A549 (cell line): ENCODE measurements around the gene OR4D10.

Source experiments
- ATOH8 ChIP-seq: fragments of 250-450 bp; sonication (Bioruptor Pico); IDR thresholded peaks from 2 replicates; pipeline ENCODE4 v1.5.0; 2020; ENCODE audit warnings: low read depth, mild to moderate bottlenecking, moderate library complexity
- CHD4 ChIP-seq: fragments of 200-600 bp; sonication (generic); IDR thresholded peaks from 2 replicates; pipeline ENCODE4 v1.6.1; 2016; ENCODE audit warnings: antibody characterized with exemption, mild to moderate bottlenecking, borderline replicate concordance
- EP300 ChIP-seq, 2 experiments: fragments of >200 bp; sonication (Bioruptor Twin); formaldehyde crosslinking; IDR thresholded peaks; 2 replicates in 1 of 2; 3 replicates in 1 of 2; pipeline ENCODE4 v1.6.1; 2016 to 2017
- MYC ChIP-seq: IDR thresholded peaks from 2 replicates; pipeline ENCODE4 v1.6.1; 2012; ENCODE audit warnings: mild to moderate bottlenecking, inconsistent platforms, low read length, improper control_type of control experiment, borderline replicate concordance
- POLR2A ChIP-seq: IDR thresholded peaks from 2 replicates; pipeline ENCODE4 v1.6.1; 2012; ENCODE audit warnings: mild to moderate bottlenecking, low read length
- SMC3 ChIP-seq: fragments of >200 bp; sonication (Bioruptor Twin); formaldehyde crosslinking; IDR thresholded peaks from 3 replicates; pipeline ENCODE4 v1.6.1; 2018; ENCODE audit warnings: inconsistent platforms
- USF2 ChIP-seq: fragments of 450-650 bp; IDR thresholded peaks from 2 replicates; pipeline ENCODE4 v1.6.1; 2014; ENCODE audit warnings: antibody characterized with exemption
- TF ChIP-seq, protein P1 (sequence below): fragments of >200 bp; sonication (Bioruptor Twin); formaldehyde crosslinking; IDR thresholded peaks from 3 replicates; pipeline ENCODE4 v1.5.1; 2016
- TF ChIP-seq, protein P2 (sequence below): fragments of 200-600 bp; sonication (generic); IDR thresholded peaks from 2 replicates; pipeline ENCODE4 v1.6.1; 2016; ENCODE audit warnings: antibody characterized with exemption, mild to moderate bottlenecking, moderate library complexity
- TF ChIP-seq, protein P3 (sequence below): IDR thresholded peaks from 2 replicates; pipeline ENCODE4 v1.6.1; 2012

DNA sequence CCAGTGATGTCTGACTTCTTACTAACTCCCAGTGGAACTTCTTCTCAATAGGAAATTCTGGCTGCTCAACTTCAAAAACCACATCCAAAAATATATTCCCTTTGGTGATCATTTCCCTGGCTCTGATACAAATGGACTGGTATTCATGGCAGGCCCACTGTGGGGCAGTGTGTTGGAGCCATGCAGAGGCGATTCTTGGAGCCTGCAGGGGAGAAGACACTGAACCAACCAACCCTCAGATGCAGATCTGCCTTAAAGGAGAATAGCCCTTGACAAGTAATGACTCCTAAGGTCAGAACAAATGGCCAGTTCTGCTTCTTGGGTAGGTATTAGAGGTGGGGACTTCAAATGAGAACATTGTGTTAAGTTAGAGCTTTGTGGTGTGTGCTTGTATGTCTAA lies 50.4 kb downstream of the OR4D10 start:
- TF ChIP-seq USF2 (no peak), POLR2A (no peak), EP300 (IDR thresholded peaks at IDR 0.05) (no peak), CHD4 (no peak), SMC3 (no peak), ATOH8 (CRISPR knock-in tag) (no peak), MYC (no peak)
- TF ChIP-seq, protein P1, sequence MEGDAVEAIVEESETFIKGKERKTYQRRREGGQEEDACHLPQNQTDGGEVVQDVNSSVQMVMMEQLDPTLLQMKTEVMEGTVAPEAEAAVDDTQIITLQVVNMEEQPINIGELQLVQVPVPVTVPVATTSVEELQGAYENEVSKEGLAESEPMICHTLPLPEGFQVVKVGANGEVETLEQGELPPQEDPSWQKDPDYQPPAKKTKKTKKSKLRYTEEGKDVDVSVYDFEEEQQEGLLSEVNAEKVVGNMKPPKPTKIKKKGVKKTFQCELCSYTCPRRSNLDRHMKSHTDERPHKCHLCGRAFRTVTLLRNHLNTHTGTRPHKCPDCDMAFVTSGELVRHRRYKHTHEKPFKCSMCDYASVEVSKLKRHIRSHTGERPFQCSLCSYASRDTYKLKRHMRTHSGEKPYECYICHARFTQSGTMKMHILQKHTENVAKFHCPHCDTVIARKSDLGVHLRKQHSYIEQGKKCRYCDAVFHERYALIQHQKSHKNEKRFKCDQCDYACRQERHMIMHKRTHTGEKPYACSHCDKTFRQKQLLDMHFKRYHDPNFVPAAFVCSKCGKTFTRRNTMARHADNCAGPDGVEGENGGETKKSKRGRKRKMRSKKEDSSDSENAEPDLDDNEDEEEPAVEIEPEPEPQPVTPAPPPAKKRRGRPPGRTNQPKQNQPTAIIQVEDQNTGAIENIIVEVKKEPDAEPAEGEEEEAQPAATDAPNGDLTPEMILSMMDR, result no peak
- TF ChIP-seq, protein P2, sequence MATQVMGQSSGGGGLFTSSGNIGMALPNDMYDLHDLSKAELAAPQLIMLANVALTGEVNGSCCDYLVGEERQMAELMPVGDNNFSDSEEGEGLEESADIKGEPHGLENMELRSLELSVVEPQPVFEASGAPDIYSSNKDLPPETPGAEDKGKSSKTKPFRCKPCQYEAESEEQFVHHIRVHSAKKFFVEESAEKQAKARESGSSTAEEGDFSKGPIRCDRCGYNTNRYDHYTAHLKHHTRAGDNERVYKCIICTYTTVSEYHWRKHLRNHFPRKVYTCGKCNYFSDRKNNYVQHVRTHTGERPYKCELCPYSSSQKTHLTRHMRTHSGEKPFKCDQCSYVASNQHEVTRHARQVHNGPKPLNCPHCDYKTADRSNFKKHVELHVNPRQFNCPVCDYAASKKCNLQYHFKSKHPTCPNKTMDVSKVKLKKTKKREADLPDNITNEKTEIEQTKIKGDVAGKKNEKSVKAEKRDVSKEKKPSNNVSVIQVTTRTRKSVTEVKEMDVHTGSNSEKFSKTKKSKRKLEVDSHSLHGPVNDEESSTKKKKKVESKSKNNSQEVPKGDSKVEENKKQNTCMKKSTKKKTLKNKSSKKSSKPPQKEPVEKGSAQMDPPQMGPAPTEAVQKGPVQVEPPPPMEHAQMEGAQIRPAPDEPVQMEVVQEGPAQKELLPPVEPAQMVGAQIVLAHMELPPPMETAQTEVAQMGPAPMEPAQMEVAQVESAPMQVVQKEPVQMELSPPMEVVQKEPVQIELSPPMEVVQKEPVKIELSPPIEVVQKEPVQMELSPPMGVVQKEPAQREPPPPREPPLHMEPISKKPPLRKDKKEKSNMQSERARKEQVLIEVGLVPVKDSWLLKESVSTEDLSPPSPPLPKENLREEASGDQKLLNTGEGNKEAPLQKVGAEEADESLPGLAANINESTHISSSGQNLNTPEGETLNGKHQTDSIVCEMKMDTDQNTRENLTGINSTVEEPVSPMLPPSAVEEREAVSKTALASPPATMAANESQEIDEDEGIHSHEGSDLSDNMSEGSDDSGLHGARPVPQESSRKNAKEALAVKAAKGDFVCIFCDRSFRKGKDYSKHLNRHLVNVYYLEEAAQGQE, result no peak
- TF ChIP-seq, protein P3, sequence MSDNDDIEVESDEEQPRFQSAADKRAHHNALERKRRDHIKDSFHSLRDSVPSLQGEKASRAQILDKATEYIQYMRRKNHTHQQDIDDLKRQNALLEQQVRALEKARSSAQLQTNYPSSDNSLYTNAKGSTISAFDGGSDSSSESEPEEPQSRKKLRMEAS, result no peak
